Cerebellar cortex (tissue), 1 donor: ENCODE data around the gene ACOT13.
A peak's percentile ranks its signal among the peaks of the same experiment; 100 is the strongest.
"Not testable (repeated sequence)": the region's sequence is repeated elsewhere in the genome, so short reads cannot be mapped to it uniquely, and the experiment has no call there.

Experiments
- DNase-seq: peaks from one replicate; pipeline ENCODE4 v3.0.0-alpha.2; 2015; ENCODE audit warnings: low spot score

The ACOT13 gene

GRCh38 chr6:24666641-24667377 is at the start of gene ACOT13, which contains the start of gene TDP2:
Gene ACOT13, plus strand, starts transcription at chr6:24667077. Its CDS starts 187 bp downstream, at chr6:24667264.
Gene TDP2, minus strand, starts transcription at chr6:24666899. Its CDS starts 37 bp downstream, at chr6:24666862.
- DNase-seq = peak; percentile 94

DNA sequence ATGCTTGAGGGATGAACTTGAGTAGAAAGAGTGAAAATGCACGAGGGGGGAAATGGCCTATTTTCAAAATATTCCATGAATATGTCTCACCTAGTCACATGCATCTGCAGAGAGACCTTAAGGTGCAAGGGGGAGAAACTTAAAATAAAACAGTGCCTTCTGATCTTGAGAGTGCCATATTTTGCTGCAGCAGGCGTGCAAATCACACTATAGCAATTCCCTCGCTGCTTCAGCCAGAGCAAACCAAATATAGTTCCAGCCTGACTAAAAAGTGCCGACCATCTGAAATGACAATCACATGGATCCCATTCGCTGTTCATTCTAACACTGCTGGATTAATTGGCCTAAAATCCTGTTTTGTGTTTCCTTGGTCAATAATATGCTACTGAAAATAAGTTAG is 47.2 kb upstream of the ACOT13 start:
- no peak for DNase-seq

DNA sequence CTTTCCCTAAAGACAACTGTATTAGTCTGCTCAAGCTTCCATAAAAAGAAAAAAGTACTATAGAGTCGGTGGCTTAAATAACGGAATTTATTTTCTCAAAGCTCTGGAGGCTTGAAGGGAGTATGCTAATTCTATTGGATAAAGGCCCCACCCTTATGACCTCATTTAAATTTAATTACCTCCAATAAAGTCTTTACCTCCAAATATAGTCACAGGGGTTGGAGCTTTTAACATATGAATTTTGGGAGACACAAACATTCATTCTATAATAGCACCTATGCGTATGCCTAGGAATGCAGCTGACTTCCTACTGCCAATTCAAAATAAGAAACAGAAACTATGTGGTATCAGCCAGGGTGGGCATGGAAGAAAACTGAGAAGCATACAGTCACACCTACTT is 46.2 kb upstream of the ACOT13 start:
- no peak for DNase-seq

DNA sequence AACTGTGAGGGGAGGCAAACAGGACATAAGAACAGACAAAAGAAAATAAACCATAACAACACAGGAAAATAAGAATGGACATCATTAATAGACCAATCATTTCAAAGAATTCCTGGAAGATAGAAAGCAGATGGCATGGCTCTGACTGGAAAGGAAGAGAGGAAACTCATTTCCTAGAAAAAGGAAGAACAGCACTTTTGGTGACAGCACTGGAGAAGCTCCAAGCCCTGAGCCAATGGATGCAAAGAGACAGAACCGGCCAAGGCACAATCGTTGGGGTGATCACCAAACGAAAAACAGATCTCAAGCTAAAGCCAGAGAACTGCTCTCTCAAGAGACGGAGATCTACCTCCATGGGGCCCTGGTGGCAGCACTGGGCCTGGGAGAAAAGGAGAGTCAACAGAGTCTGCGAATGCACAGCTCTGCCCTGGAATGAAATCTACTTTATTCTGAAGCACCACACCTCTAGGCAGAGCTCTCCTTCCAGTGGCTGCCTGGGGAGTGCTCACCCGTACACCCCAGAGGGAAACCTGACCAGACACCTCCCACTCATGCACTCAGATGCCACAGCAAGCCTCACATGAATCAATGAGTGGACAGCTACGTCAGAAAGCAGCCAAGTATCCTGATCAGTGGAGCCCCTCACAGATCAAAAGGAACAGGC is 45.1 kb upstream of the ACOT13 start:
- peak; percentile 63 for DNase-seq

GRCh38 chr6:24630856-24631505 is 35.9 kb upstream of the ACOT13 start:
- peak; percentile 50 for DNase-seq

- DNase-seq = peak; percentile 9
These were observed 35.2 kb upstream of the ACOT13 start for GRCh38 chr6:24631671-24632070.

GRCh38 chr6:24632573-24632972 is 34.3 kb upstream of the ACOT13 start:
- no peak for DNase-seq

- no peak for DNase-seq
These were observed 30.2 kb upstream of the ACOT13 start for GRCh38 chr6:24636681-24637080.

DNA sequence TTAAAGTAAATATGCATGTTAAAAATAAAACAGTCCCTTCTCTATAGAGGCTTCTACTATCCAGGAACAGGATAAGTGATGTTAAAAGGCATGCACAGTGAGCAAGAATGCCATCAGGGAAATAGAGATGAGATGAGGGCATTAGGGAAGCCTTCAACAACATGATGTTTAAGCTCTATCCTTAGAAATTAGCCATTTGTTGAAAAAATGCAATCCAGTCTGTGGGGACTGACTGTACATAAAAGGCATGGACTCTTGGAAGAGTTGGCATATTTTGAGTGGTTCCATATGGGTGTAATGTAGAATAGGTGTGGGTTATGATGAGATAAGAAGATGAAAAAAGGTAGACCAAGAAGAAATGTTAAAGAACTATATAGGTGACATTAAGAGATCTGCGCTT is 26.7 kb upstream of the ACOT13 start:
- no peak for DNase-seq

DNA sequence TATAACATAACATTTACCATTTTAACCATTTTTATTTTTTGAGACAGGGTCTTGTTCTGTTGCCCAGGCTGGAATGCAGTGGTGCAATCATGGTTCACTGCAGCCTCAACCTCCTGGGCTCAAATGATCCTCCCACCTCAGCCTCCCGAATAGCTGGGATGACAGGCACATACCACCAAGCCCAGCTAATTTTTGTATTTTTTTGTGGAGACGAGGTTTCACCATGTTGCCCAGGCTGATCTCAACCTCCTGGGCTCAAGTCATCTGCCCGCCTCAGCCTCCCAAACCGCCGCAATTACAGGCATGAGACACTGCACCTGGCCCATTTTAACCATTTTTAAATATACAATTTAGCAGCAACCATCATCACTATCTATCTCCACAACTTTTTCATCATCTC is 26.2 kb upstream of the ACOT13 start:
- not testable (repeated sequence) for DNase-seq

DNA sequence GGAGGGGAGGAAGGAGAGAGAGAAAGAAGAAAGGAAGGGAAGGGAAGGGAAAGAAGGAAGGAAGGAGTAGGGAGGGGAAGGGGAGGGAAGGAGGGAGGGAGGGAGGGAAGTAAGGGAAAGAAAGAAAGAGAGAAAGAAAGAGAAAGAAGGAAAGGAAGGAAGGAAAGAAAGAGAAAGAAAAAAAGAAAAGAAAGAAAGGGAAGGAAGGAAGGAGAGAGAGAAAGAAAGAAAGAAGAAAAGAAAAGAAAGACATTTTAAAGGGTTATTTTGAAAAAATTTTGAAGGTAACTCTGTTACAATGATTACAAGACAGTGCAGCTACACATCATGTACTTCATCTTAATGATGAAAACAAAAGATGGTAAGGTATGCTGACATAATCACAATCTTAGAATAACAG is 24.8 kb upstream of the ACOT13 start:
- DNase-seq = no peak

GRCh38 chr6:24643920-24644319 is 23.0 kb upstream of the ACOT13 start:
- no peak for DNase-seq

- DNase-seq = no peak
These were observed 22.5 kb upstream of the ACOT13 start for GRCh38 chr6:24644377-24644776.

DNA sequence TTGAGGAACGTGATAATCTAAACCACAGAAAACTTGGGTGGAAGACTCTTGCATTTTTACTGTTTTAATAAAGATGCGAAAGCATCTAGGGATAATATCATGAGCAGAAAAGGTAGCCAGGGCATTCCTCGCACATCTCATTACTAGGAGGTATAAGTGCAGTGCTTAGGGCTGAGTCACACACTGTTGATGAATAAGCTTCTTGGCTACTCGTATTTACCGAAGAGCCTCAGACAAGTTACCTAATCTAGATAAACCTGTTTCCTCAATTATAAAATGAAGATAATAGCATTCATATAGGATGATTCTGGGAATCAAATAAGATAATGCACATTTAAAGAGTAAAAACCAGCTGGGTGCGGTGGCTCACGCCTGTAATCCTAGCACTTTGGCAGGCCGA is 20.1 kb upstream of the ACOT13 start:
- no peak for DNase-seq

- DNase-seq = no peak
These were observed 18.6 kb upstream of the ACOT13 start for GRCh38 chr6:24648276-24648675.

DNA sequence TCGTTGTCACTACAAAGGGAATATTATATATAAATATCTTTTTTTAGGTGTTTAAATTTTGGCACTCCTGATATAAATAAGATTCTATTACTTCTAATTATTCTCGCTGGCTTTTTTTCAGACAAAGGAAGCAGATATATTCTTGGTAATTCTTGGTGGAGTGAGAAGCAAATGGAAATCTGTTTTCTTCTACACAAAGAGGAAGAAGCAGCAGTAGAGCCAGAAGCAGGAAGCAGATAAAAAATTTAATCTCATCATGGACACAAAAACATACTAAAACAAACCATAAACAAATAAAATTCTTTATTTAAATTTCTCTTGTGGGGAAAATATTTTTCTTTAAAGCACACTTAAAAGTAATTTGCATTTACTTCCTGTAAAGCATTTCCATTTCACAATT is 17.2 kb upstream of the ACOT13 start:
- no peak for DNase-seq

- DNase-seq = no peak
These were observed 16.5 kb upstream of the ACOT13 start for GRCh38 chr6:24650365-24650764.

DNA sequence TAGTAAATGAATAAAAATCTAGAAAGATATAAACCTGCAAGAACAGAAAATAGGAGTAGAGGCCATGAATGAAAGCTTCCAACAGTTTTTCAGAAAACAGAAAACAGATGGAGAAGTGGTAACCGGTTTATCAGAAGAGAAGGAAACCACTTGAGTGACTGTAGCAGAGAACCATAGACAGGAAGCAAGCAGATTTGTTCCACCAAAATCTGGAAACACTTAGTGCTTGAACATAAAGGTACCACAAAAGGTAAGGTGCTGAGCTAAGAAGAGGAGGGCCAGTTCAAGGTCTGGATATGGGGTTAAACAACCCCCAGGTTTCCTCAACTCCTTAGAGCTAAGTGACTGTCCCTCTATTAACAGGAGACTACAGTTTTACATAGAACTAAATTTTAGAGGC is 11.7 kb upstream of the ACOT13 start:
- no peak for DNase-seq

GRCh38 chr6:24658573-24659560 is 8.0 kb upstream of the ACOT13 start:
- no peak for DNase-seq

- no peak for DNase-seq
These were observed 7.3 kb upstream of the ACOT13 start for GRCh38 chr6:24659561-24659960.

GRCh38 chr6:24660105-24660504 is 6.8 kb upstream of the ACOT13 start:
- no peak for DNase-seq

GRCh38 chr6:24661759-24662158 is 5.1 kb upstream of the ACOT13 start:
- DNase-seq = not testable (repeated sequence)
